Activated T-helper 2 cell treated with anti-CD3 and anti-CD28 coated beads, Interferon-gamma antibody, Interleukin-2, Interleukin-4, amounts not matched to agents 10 μg/mL and 5 μg/mL and 100 μg/mL, durations not matched to agents 14 hours and 24 hours and 36 hours (primary cell): Measurements from ENCODE around the gene AGRP. TPM values are rescaled to one million over a fixed set of nuclear protein-coding genes. Genes with fewer than 3 reads are reported as not detected.
A peak's percentile ranks its signal among the peaks of the same experiment; 100 is the strongest.
"Not testable (repeated sequence)": the region's sequence is repeated elsewhere in the genome, so short reads cannot be mapped to it uniquely, and the experiment has no call there.

ENCODE experiments used
- DNase-seq: peaks from one replicate; pipeline ENCODE4 v3.0.0; 2021; ENCODE audit warnings: low spot score
- H3K27ac Mint-ChIP-seq: one replicate; pipeline ENCODE4 v1.8.0; 2021; ENCODE audit warnings: mixed read lengths
- H3K27me3 Mint-ChIP-seq: one replicate; pipeline ENCODE4 v1.8.0; 2021; ENCODE audit warnings: low read depth, mixed read lengths
- H3K36me3 Mint-ChIP-seq: one replicate; pipeline ENCODE4 v1.8.0; 2021; ENCODE audit warnings: low read depth, mixed read lengths
- H3K4me1 Mint-ChIP-seq: one replicate; pipeline ENCODE4 v1.8.0; 2021; ENCODE audit warnings: low read depth, mixed read lengths
- H3K4me3 Mint-ChIP-seq: one replicate; pipeline ENCODE4 v1.8.0; 2021; ENCODE audit warnings: low read depth, mild to moderate bottlenecking, moderate library complexity, mixed read lengths
- H3K9me3 Mint-ChIP-seq: one replicate; pipeline ENCODE4 v1.8.0; 2021; ENCODE audit warnings: mixed read lengths
- intact Hi-C: fragments of 100-400 bp; cut with micrococcal nuclease; formaldehyde crosslinking; loops from one replicate; pipeline ENCODE4 v1.15.1; 2023
- total RNA-seq: library from RNA; stranded (reverse); gene quantifications from 2 replicates; pipeline ENCODE4 v1.2.3, GENCODE V29; 2022

AGRP gene
- total RNA-seq, 1 donor from 2014 or later: not detected

GRCh38 chr16:67518676-67519075 lies 35.3 kb upstream of the AGRP start:
- Mint-ChIP-seq H3K4me3 (no peak overlapping the region), H3K27ac (no peak overlapping the region), H3K36me3 (no peaks in the 10 kb centered on the region), H3K27me3 (no peaks in the 10 kb centered on the region), H3K9me3 (no peaks in the 10 kb centered on the region), H3K4me1 (peaks cover 23% of the 10 kb centered on the region)
- no peak for DNase-seq
- intact Hi-C loops: no loop called here

- Mint-ChIP-seq H3K4me3 (no peak overlapping the region), H3K4me1 (peaks cover 22% of the 10 kb centered on the region), H3K27ac (no peak overlapping the region), H3K27me3 (no peaks in the 10 kb centered on the region), H3K36me3 (no peaks in the 10 kb centered on the region), H3K9me3 (no peaks in the 10 kb centered on the region)
- intact Hi-C loops: no loop called here
- no peak for DNase-seq
Observed at GRCh38 chr16:67517661-67518423, 34.5 kb upstream of the AGRP start.

GRCh38 chr16:67517155-67517445 lies 33.8 kb upstream of the AGRP start:
- Mint-ChIP-seq H3K4me1 (peaks cover 20% of the 10 kb centered on the region), H3K36me3 (no peaks in the 10 kb centered on the region), H3K27me3 (no peaks in the 10 kb centered on the region), H3K27ac (no peak overlapping the region), H3K4me3 (no peak overlapping the region), H3K9me3 (no peaks in the 10 kb centered on the region)
- intact Hi-C loops: no loop called here
- DNase-seq: no peak

- DNase-seq: no peak
- no peak overlapping the region for H3K27ac Mint-ChIP-seq
- peaks cover 19% of the 10 kb centered on the region for H3K4me1 Mint-ChIP-seq
- H3K9me3 Mint-ChIP-seq: no peaks in the 10 kb centered on the region
- intact Hi-C loops: no loop called here
- no peak overlapping the region for H3K4me3 Mint-ChIP-seq
- no peaks in the 10 kb centered on the region for H3K27me3 Mint-ChIP-seq
- H3K36me3 Mint-ChIP-seq: no peaks in the 10 kb centered on the region
Observed at GRCh38 chr16:67516296-67517154, 33.2 kb upstream of the AGRP start.

- peaks cover 11% of the 10 kb centered on the region for H3K4me1 Mint-ChIP-seq
- H3K4me3 Mint-ChIP-seq: no peak overlapping the region
- DNase-seq: peak; percentile 71
- H3K27ac Mint-ChIP-seq: no peak overlapping the region
- H3K9me3 Mint-ChIP-seq: no peaks in the 10 kb centered on the region
- no peaks in the 10 kb centered on the region for H3K27me3 Mint-ChIP-seq
- no peaks in the 10 kb centered on the region for H3K36me3 Mint-ChIP-seq
- intact Hi-C loops: loop anchor here (1.0 kb wide), 1 partner anchor 20 kb away; no protein-coding TSS in a partner anchor
Observed at GRCh38 chr16:67514382-67514828, 31.1 kb upstream of the AGRP start.

- not testable (repeated sequence) for H3K27ac Mint-ChIP-seq, H3K27me3 Mint-ChIP-seq, H3K9me3 Mint-ChIP-seq, H3K36me3 Mint-ChIP-seq, H3K4me3 Mint-ChIP-seq, DNase-seq
- intact Hi-C loops: loop anchor here (1.0 kb wide), 1 partner anchor 20 kb away; no protein-coding TSS in a partner anchor
- H3K4me1 Mint-ChIP-seq: peaks cover 13% of the 10 kb centered on the region
Observed at GRCh38 chr16:67513892-67514291, 30.5 kb upstream of the AGRP start.

GRCh38 chr16:67509016-67509415 lies 25.7 kb upstream of the AGRP start:
- intact Hi-C loops: no loop called here
- H3K27me3 Mint-ChIP-seq: no peaks in the 10 kb centered on the region
- no peak overlapping the region for H3K4me3 Mint-ChIP-seq
- no peaks in the 10 kb centered on the region for H3K9me3 Mint-ChIP-seq
- peaks cover 21% of the 10 kb centered on the region for H3K4me1 Mint-ChIP-seq
- H3K27ac Mint-ChIP-seq: no peak overlapping the region
- DNase-seq: no peak
- peaks cover 4% of the 10 kb centered on the region for H3K36me3 Mint-ChIP-seq

- H3K36me3 Mint-ChIP-seq: peaks cover 4% of the 10 kb centered on the region
- no peak for DNase-seq
- intact Hi-C loops: no loop called here
- no peak overlapping the region for H3K27ac Mint-ChIP-seq
- H3K4me1 Mint-ChIP-seq: peaks cover 25% of the 10 kb centered on the region
- H3K27me3 Mint-ChIP-seq: no peaks in the 10 kb centered on the region
- no peak overlapping the region for H3K4me3 Mint-ChIP-seq
- H3K9me3 Mint-ChIP-seq: no peaks in the 10 kb centered on the region
Observed at GRCh38 chr16:67506468-67506867, 23.1 kb upstream of the AGRP start.

- Mint-ChIP-seq H3K4me1 (peaks cover 25% of the 10 kb centered on the region), H3K9me3 (no peaks in the 10 kb centered on the region), H3K36me3 (peaks cover 12% of the 10 kb centered on the region), H3K27ac (peak overlapping the region; percentile 82), H3K4me3 (no peak overlapping the region), H3K27me3 (no peaks in the 10 kb centered on the region)
- peak; percentile 67 for DNase-seq
- intact Hi-C loops: loop anchor here (1.0 kb wide), 1 partner anchor 23 kb away; the partner anchor contains the start of gene ATP6V0D1
Observed at GRCh38 chr16:67504031-67505021, 21.0 kb upstream of the AGRP start.

GRCh38 chr16:67499106-67499505 lies 15.8 kb upstream of the AGRP start:
- intact Hi-C loops: no loop called here
- Mint-ChIP-seq H3K4me1 (peaks cover 8% of the 10 kb centered on the region), H3K36me3 (peaks cover 12% of the 10 kb centered on the region), H3K27me3 (no peaks in the 10 kb centered on the region), H3K9me3 (no peaks in the 10 kb centered on the region), H3K4me3 (no peak overlapping the region), H3K27ac (no peak overlapping the region)
- DNase-seq: no peak

- intact Hi-C loops: no loop called here
- H3K36me3 Mint-ChIP-seq: peaks cover 12% of the 10 kb centered on the region
- no peaks in the 10 kb centered on the region for H3K27me3 Mint-ChIP-seq
- no peak overlapping the region for H3K27ac Mint-ChIP-seq
- H3K9me3 Mint-ChIP-seq: no peaks in the 10 kb centered on the region
- no peak for DNase-seq
- no peak overlapping the region for H3K4me3 Mint-ChIP-seq
- H3K4me1 Mint-ChIP-seq: peaks cover 2% of the 10 kb centered on the region
Observed at GRCh38 chr16:67490335-67491096, 7.2 kb upstream of the AGRP start.
